ENCODE measurements around the gene TMEM229B. TPM values are rescaled to one million over a fixed set of nuclear protein-coding genes. Genes with fewer than 3 reads are reported as not detected.

The TMEM229B gene
- total RNA-seq, 1 donor from 2014 or later = 1.7 TPM

DNA sequence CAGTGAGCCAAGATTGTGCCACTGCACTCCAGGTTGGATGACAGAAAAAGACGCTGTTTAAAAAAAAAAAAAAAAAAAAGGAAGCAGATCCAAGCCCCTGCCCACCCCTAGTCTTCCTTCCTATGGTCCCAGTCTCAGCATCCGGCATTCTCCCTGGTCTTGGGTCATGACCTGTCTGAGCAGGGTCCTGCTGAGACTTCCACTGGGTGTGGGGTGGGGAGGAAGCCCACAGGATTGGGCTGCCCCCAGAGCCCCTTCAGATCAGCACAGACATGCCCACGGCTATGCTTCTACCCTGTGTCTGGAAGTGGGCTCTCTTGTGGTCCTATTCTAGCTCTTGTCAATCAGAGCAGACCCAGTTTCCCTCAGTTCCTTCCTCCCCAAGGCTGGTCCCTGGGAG is 64.0 kb downstream of the TMEM229B start:
- TF ChIP-seq, protein P1, sequence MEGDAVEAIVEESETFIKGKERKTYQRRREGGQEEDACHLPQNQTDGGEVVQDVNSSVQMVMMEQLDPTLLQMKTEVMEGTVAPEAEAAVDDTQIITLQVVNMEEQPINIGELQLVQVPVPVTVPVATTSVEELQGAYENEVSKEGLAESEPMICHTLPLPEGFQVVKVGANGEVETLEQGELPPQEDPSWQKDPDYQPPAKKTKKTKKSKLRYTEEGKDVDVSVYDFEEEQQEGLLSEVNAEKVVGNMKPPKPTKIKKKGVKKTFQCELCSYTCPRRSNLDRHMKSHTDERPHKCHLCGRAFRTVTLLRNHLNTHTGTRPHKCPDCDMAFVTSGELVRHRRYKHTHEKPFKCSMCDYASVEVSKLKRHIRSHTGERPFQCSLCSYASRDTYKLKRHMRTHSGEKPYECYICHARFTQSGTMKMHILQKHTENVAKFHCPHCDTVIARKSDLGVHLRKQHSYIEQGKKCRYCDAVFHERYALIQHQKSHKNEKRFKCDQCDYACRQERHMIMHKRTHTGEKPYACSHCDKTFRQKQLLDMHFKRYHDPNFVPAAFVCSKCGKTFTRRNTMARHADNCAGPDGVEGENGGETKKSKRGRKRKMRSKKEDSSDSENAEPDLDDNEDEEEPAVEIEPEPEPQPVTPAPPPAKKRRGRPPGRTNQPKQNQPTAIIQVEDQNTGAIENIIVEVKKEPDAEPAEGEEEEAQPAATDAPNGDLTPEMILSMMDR (IDR thresholded peaks at IDR 0.05) = no peak
- H3K27ac Mint-ChIP-seq (ENCODE audit: unreplicated experiment) = no peak overlapping the region
- no peaks in the 10 kb centered on the region for H3K9me3 Mint-ChIP-seq (ENCODE audit: low read depth)

DNA sequence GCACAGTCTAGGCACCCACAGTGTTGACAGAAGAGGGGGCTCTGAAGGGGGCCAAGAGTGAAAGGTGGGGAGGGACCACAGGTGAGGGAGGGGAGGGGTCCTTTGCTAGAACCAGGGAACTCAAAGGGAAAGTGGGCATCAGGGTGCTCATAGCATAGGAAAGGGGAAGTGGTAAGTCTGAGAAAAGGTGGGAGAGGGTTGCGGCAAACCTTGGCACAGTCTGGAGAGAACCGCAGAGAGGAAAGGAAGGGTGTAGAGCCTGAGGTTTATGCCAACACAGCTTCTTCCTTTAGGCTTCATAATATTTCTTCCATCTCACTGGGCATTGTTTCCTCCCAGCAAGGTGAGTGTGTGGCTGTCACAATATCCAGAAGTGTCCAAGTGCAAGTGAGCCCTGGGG is 65.1 kb downstream of the TMEM229B start:
- no peaks in the 10 kb centered on the region for H3K9me3 Mint-ChIP-seq (ENCODE audit: low read depth)
- peaks cover 7% of the 10 kb centered on the region for H3K27me3 Mint-ChIP-seq (ENCODE audit: low read depth)
- H3K36me3 Mint-ChIP-seq (ENCODE audit: low read depth) = no peaks in the 10 kb centered on the region
- DNase-seq (ENCODE audit: low spot score) = no peak
- no peak overlapping the region for H3K4me3 Mint-ChIP-seq (ENCODE audit: unreplicated experiment)
- TF ChIP-seq, protein P1 (IDR thresholded peaks at IDR 0.05) = no peak
- no peak overlapping the region for H3K27ac Mint-ChIP-seq (ENCODE audit: unreplicated experiment)
- H3K4me1 Mint-ChIP-seq (ENCODE audit: low read depth) = peaks cover 6% of the 10 kb centered on the region

More for the DNA sequence above, 64.0 kb downstream of the TMEM229B start:
- Mint-ChIP-seq H3K36me3 (ENCODE audit: low read depth) (no peaks in the 10 kb centered on the region), H3K4me3 (ENCODE audit: unreplicated experiment) (no peak overlapping the region), H3K27me3 (ENCODE audit: low read depth) (peaks cover 7% of the 10 kb centered on the region), H3K4me1 (ENCODE audit: low read depth) (peaks cover 6% of the 10 kb centered on the region)
- no peak for DNase-seq (ENCODE audit: low spot score)

DNA sequence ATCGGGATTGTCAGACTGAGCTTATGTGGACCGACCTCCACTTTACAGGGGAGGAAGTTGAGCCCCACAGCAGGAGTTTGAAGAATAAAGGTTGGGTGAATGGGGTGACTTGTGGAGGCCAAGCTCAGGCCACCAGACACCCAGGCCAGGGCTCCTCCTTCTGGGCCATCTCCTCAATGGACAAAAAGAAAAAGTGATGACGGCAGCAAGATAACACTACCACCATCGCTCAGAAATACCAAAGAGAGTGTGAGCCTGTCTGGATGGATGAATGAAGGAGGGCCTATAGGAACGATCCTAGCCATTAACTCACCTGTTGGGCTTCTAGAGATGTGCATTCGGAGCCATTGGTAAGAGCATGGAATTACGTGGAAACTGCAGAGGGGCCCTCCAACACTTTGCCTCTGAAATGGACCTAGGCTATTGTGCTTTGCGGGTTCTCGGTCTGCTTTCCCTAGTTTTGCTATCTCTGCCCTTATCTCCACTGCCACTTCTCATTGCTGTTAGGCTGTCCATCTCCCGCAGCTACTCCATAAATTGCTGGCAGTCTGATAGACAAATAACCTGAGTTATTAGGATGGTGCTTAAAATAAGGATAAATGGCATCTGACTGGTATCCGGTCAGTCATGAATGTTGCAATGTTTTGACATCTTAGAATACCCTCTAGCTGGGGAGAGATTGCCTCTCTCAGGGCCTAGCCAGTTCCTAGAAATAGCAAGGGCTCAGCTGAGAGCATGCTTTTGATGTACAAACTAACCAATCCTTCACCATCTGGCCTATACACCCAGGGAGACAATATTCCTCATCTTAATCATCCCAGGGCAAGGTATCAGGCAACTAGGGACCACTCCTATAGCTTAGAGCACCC is 66.9 kb downstream of the TMEM229B start:
- H3K4me3 Mint-ChIP-seq (ENCODE audit: unreplicated experiment) = no peak overlapping the region
- no peaks in the 10 kb centered on the region for H3K4me1 Mint-ChIP-seq (ENCODE audit: low read depth)
- TF ChIP-seq, protein P1 (IDR thresholded peaks at IDR 0.05) = no peak
- no peaks in the 10 kb centered on the region for H3K9me3 Mint-ChIP-seq (ENCODE audit: low read depth)
- H3K36me3 Mint-ChIP-seq (ENCODE audit: low read depth) = no peaks in the 10 kb centered on the region
- peaks cover 7% of the 10 kb centered on the region for H3K27me3 Mint-ChIP-seq (ENCODE audit: low read depth)
- no peak for DNase-seq (ENCODE audit: low spot score)
- H3K27ac Mint-ChIP-seq (ENCODE audit: unreplicated experiment) = no peak overlapping the region

Small RNA genes within 50 kb of the gene (microRNA-seq; reads per million reads assigned to microRNA genes)
- gene MIR5694 (ENCODE audit: borderline number of aligned reads) = not detected

Other genes with a start within 250 kb of the TMEM229B start
- 12.5 to 14.5 TPM (median 14.3 TPM) in 3 replicates for gene PALS1, start 247.3 kb downstream of the TMEM229B start, total RNA-seq
- 72.6 to 77.8 TPM (median 74.9 TPM) in 3 replicates for gene ATP6V1D, start 128.9 kb downstream of the TMEM229B start, total RNA-seq
- 88.3 to 91.5 TPM (median 90.5 TPM) in 3 replicates for gene EIF2S1, start 128.4 kb downstream of the TMEM229B start, total RNA-seq
- not detected in 3 replicates for gene PLEK2, start 76.6 kb downstream of the TMEM229B start, total RNA-seq
- 0.65 to 2.8 TPM (median 1.1 TPM) in 3 replicates for gene PLEKHH1, start 44.6 kb upstream of the TMEM229B start, total RNA-seq
- gene PIGH, start 111.5 kb upstream of the TMEM229B start, total RNA-seq = 16.3 to 19.0 TPM (median 16.9 TPM) in 3 replicates
- 2.8 to 11.1 TPM (median 10.9 TPM) in 3 replicates for gene ARG2, start 131.2 kb upstream of the TMEM229B start, total RNA-seq
- gene VTI1B, start 185.9 kb upstream of the TMEM229B start, total RNA-seq = 99.2 to 108 TPM (median 107 TPM) in 3 replicates
- gene RDH11, start 207.0 kb upstream of the TMEM229B start, total RNA-seq = 63.3 to 69.4 TPM (median 67.3 TPM) in 3 replicates
- gene RDH12, start 213.2 kb upstream of the TMEM229B start, total RNA-seq = not detected in 3 replicates